HepG2 (cell line): Measurements from ENCODE around the gene WDR59. TPM values are rescaled to one million over a fixed set of nuclear protein-coding genes. Genes with fewer than 3 reads are reported as not detected.

Experiments
- AFF4 ChIP-seq: sonication (generic); formaldehyde crosslinking; IDR thresholded peaks from 2 replicates; pipeline ENCODE4 v1.4.0; 2020; ENCODE audit warnings: missing genetic modification reagents
- AGO2 ChIP-seq: fragments of 200-400 bp; formaldehyde crosslinking; optimal IDR thresholded peaks from 2 replicates; pipeline ENCODE3; 2017; ENCODE audit warnings: mild to moderate bottlenecking, low read depth, low read length, moderate library complexity
- CTCF ChIP-seq: sonication (generic); formaldehyde crosslinking; IDR thresholded peaks from 2 replicates; pipeline ENCODE4 v1.5.0; 2020; ENCODE audit warnings: mild to moderate bottlenecking, missing genetic modification reagents, moderate library complexity
- ETV5 ChIP-seq: IDR thresholded peaks from 2 replicates; pipeline ENCODE4 v1.6.1; 2018; ENCODE audit warnings: missing biosample characterization, missing genetic modification reagents, inconsistent platforms, borderline replicate concordance
- GPN1 ChIP-seq: sonication (generic); formaldehyde crosslinking; IDR thresholded peaks from 2 replicates; pipeline ENCODE4 v1.5.1; 2020; ENCODE audit warnings: missing genetic modification reagents, borderline replicate concordance
- NONO ChIP-seq, 2 experiments: fragments of 450-650 bp in 1 of 2; sonication (generic) in 1 of 2; formaldehyde crosslinking in 1 of 2; IDR thresholded peaks in 1 of 2; conservative IDR thresholded peaks in 1 of 2; 2 replicates each; pipeline versions ENCODE4 v1.6.1 to v1.8.0; 2017 to 2022; ENCODE audit warnings: mild to moderate bottlenecking in 1 of 2, missing genetic modification reagents in 1 of 2, moderate library complexity in 1 of 2
- RORA ChIP-seq: sonication (generic); formaldehyde crosslinking; IDR thresholded peaks from 2 replicates; pipeline ENCODE4 v1.5.0; 2020; ENCODE audit warnings: mild to moderate bottlenecking, missing genetic modification reagents, moderate library complexity
- SAFB2 ChIP-seq: sonication (generic); formaldehyde crosslinking; IDR thresholded peaks from 2 replicates; pipeline ENCODE4 v1.5.1; 2020; ENCODE audit warnings: missing genetic modification reagents, low read depth, mild to moderate bottlenecking, borderline replicate concordance
- SIN3A ChIP-seq: IDR thresholded peaks from 2 replicates; pipeline ENCODE4 v1.6.1; 2011; ENCODE audit warnings: low read depth, mild to moderate bottlenecking, control low read depth, low read length, borderline replicate concordance
- SPEN ChIP-seq: sonication (generic); formaldehyde crosslinking; IDR thresholded peaks from 2 replicates; pipeline ENCODE4 v1.5.1; 2020; ENCODE audit warnings: low read depth, mild to moderate bottlenecking, missing genetic modification reagents
- TIGD3 ChIP-seq: sonication (generic); formaldehyde crosslinking; IDR thresholded peaks from 2 replicates; pipeline ENCODE4 v1.5.1; 2020; ENCODE audit warnings: mild to moderate bottlenecking, missing genetic modification reagents, borderline replicate concordance
- ZBTB20 ChIP-seq: sonication (generic); formaldehyde crosslinking; IDR thresholded peaks from 2 replicates; pipeline ENCODE4 v1.8.1; 2023; ENCODE audit warnings: missing genetic modification reagents, low read depth, mild to moderate bottlenecking, borderline replicate concordance
- ZNF331 ChIP-seq: sonication (generic); formaldehyde crosslinking; IDR thresholded peaks from 2 replicates; pipeline ENCODE4 v1.4.0; 2020; ENCODE audit warnings: missing genetic modification reagents
- ZNF574 ChIP-seq: sonication (generic); formaldehyde crosslinking; IDR thresholded peaks from 2 replicates; pipeline ENCODE4 v1.4.0; 2020; ENCODE audit warnings: missing genetic modification reagents
- ZNF589 ChIP-seq: sonication (generic); formaldehyde crosslinking; conservative IDR thresholded peaks from 2 replicates; pipeline ENCODE4 v1.8.0; 2022; ENCODE audit warnings: mild to moderate bottlenecking, moderate library complexity, missing genetic modification reagents
- ZNF768 ChIP-seq: sonication (generic); formaldehyde crosslinking; IDR thresholded peaks from 2 replicates; pipeline ENCODE4 v1.4.0; 2020; ENCODE audit warnings: missing genetic modification reagents
- ZZZ3 ChIP-seq: sonication (generic); formaldehyde crosslinking; IDR thresholded peaks from 2 replicates; pipeline ENCODE4 v1.4.0; 2020; ENCODE audit warnings: missing genetic modification reagents, mild to moderate bottlenecking, borderline replicate concordance
- polyA plus RNA-seq, 8 experiments: library from polyadenylated mRNA; depleted of rRNA in 3 of 8; stranded (reverse) in 7 of 8; unstranded in 1 of 8; fragments of >200 nt; fragmentation: Illumina TruSeq in 4 of 8; extraction: Trizol in 4 of 8; gene quantifications; 2 replicates each; pipeline versions ENCODE4 v1.2.1 to v1.2.3, GENCODE V29; 2011 to 2016; ENCODE audit warnings: low read depth in 4 of 8, missing spikeins in 1 of 8, mixed read lengths in 1 of 8; ENCODE audit not compliant: insufficient read depth in 1 of 8
- total RNA-seq, 5 experiments: library from RNA; depleted of rRNA; stranded (reverse); fragments of >200 nt; fragmentation: Illumina TruSeq; extraction: Trizol; gene quantifications; 2 replicates each; pipeline ENCODE4 v1.2.3, GENCODE V29; 2016; ENCODE audit warnings: low read depth in 1 of 5

WDR59 gene
- total and polyA plus RNA-seq, 2 of the 13 experiments (the other 11 are each of a cell fraction or from before 2014, with no cell fraction given): 65.2 to 306 TPM

- TF ChIP-seq ZZZ3 (CRISPR knock-in tag): peak; percentile 57; the same call in 1 of the 2 replicates
- peak; percentile 6; the same call in 1 of the 2 replicates for TF ChIP-seq ZNF574 (CRISPR knock-in tag)
- TF ChIP-seq ZNF768: no peak
- TF ChIP-seq ETV5 (CRISPR knock-in tag): 0 out of 2 replicates have a peak, but pooled peaks have one; percentile 8
- TF ChIP-seq SAFB2 (CRISPR knock-in tag): 0 out of 2 replicates have a peak, but pooled peaks have one; percentile 24
- no peak for TF ChIP-seq NONO (IDR thresholded peaks at IDR 0.05)
- peak; percentile 26; the same call in 1 of the 2 replicates for TF ChIP-seq NONO (CRISPR knock-in tag; conservative IDR thresholded peaks at IDR 0.05)
- peak; percentile 55; the same call in 1 of the 2 replicates for TF ChIP-seq SPEN
- 0 out of 2 replicates have a peak, but pooled peaks have one; percentile 20 for TF ChIP-seq CTCF (CRISPR knock-in tag)
- peak; percentile 92 for TF ChIP-seq AGO2
- 0 out of 2 replicates have a peak, but pooled peaks have one; percentile 77 for TF ChIP-seq SIN3A
- TF ChIP-seq RORA (CRISPR knock-in tag): no peak
- TF ChIP-seq ZNF331: no peak
- TF ChIP-seq GPN1 (CRISPR knock-in tag): no peak
- 0 out of 2 replicates have a peak, but pooled peaks have one; percentile 33 for TF ChIP-seq ZBTB20
- peak; percentile 57; the same call in 1 of the 2 replicates for TF ChIP-seq AFF4 (CRISPR knock-in tag)
- TF ChIP-seq ZNF589 (CRISPR knock-in tag): 0 out of 2 replicates have a peak, but pooled peaks have one; percentile 50
- TF ChIP-seq TIGD3 (CRISPR knock-in tag): no peak
Observed at GRCh38 chr16:74999609-75000480, 14.9 kb upstream of the WDR59 start (continued).
